HUES6 (cell line): ENCODE data around the gene PHLDB3.
"Not testable (repeated sequence)": the region's sequence is repeated elsewhere in the genome, so short reads cannot be mapped to it uniquely, and the experiment has no call there.

Source experiments
- H3K27ac ChIP-seq: 2 replicates; pipeline ENCODE4 v1.7.0; 2013; ENCODE audit warnings: low read depth, mild to moderate bottlenecking, low read length, inconsistent platforms
- H3K27me3 ChIP-seq: 2 replicates; pipeline ENCODE4 v1.6.1; 2013; ENCODE audit warnings: low read length; ENCODE audit not compliant: control insufficient read depth, insufficient read depth
- H3K36me3 ChIP-seq: 2 replicates; pipeline ENCODE4 v1.6.1; 2013; ENCODE audit warnings: low read length; ENCODE audit not compliant: control insufficient read depth, insufficient read depth
- H3K4me1 ChIP-seq: 2 replicates; pipeline ENCODE4 v1.6.1; 2013; ENCODE audit warnings: low read length; ENCODE audit not compliant: control insufficient read depth, insufficient read depth
- H3K4me3 ChIP-seq: 2 replicates; pipeline ENCODE4 v1.5.1; 2013; ENCODE audit warnings: low read depth, low read length
- H3K9ac ChIP-seq: one replicate; pipeline ENCODE4 v1.6.1; 2013; ENCODE audit warnings: mild to moderate bottlenecking, low read length
- H3K9me3 ChIP-seq: 2 replicates; pipeline ENCODE4 v1.6.1; 2013; ENCODE audit warnings: low read depth, low read length; ENCODE audit not compliant: control insufficient read depth, insufficient read depth

The PHLDB3 gene

DNA sequence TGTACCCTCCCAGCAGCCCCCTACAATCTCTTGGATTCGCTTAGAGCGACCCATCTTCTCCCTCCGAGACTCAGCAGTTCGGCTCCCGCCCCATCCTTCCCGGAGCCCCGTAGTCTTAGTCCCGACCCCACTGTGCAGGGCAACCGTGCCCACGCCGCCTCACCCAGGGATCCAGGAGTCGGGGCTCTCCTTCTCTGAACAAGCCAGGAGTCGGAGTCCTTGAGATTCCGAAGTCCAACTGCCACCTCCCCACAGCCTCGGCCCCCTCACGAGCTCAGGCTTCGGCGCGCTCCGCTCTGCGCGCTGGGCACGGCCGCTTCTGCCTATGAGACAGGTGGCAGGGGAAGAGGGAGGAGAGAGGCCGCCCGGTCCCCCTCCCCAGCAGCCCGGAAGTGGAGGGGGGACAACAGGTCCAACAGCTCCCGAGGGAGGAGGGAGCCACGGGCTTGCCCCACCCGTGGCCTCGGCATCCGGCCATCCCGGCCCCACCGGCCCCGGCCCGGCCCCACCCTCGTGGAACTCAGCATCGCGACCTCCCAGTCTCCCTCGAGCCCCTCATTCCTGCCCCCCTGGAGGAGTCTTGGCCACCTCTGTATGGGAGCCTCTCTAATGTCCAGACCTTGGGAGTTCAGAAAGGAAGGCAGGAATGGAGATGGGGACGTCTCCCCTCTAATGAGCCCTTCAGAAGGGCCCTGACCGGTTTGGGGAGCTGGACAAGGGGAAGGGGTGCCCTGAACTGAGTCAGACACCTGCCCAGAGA, at the start of gene PHLDB3:
TSS of gene PHLDB3 (minus strand) at position 321 of the 760 bp plus-strand sequence. CDS start 628 bp downstream, outside the sequence.
- H3K36me3 ChIP-seq: peaks cover 10% of the 10 kb centered on the region
- H3K27ac ChIP-seq: no peak within 1 kb of the TSS
- H3K9me3 ChIP-seq: no peaks in the 10 kb centered on the region
- peak within 1 kb of the TSS; percentile 54 for H3K9ac ChIP-seq
- H3K27me3 ChIP-seq: peaks cover 21% of the 10 kb centered on the region
- peaks cover 12% of the 10 kb centered on the region; the same call in 1 of the 2 replicates for H3K4me1 ChIP-seq
- H3K4me3 ChIP-seq: peak within 1 kb of the TSS; percentile 87

- no peaks in the 10 kb centered on the region for H3K4me1 ChIP-seq
- H3K27ac ChIP-seq: no peak overlapping the region
- H3K36me3 ChIP-seq: peaks cover 49% of the 10 kb centered on the region
- H3K9ac ChIP-seq: no peak overlapping the region
- no peaks in the 10 kb centered on the region for H3K9me3 ChIP-seq
- no peak overlapping the region for H3K4me3 ChIP-seq
- H3K27me3 ChIP-seq: no peaks in the 10 kb centered on the region
Observed at GRCh38 chr19:43553656-43554055, 49.1 kb upstream of the PHLDB3 start.

DNA sequence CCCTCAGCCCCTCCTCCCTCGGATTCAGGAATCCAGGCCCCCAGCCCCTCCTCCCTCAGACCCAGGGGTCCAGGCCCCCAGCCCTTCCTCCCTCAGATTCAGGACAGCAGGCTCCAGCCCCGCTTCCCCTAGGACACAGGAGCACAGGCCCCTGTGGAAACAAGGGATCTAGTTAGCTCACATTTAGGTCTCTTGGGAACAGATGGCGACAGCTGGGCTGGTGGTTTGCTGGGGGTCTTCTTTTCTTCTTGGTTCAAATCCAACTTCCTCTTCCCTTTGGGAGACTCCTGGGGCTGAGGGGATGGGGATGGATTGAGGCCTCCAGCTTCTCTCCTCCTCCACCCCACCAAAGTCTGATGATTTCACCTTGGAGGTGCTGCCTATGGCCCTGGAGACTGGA, 48.1 kb upstream of the PHLDB3 start:
- no peaks in the 10 kb centered on the region for H3K4me1 ChIP-seq
- peaks cover 44% of the 10 kb centered on the region for H3K36me3 ChIP-seq
- no peak overlapping the region for H3K27ac ChIP-seq
- no peaks in the 10 kb centered on the region for H3K9me3 ChIP-seq
- H3K27me3 ChIP-seq: no peaks in the 10 kb centered on the region
- H3K4me3 ChIP-seq: no peak overlapping the region
- H3K9ac ChIP-seq: no peak overlapping the region

DNA sequence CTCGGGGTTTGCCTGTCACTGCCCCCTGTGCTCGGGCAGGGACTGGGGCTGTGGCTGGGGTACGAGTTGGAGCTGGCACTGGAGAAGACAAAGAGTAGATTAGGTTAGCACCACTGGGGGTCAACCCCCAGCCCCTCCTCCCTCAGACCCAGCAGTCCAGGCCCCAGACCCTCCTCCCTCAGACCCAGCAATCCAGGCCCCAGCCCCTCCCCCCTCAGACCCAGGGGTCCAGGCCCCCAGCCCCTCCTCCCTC, 47.6 kb upstream of the PHLDB3 start:
- H3K27ac ChIP-seq: no peak overlapping the region
- peaks cover 44% of the 10 kb centered on the region for H3K36me3 ChIP-seq

GRCh38 chr19:43551399-43552197, 47.1 kb upstream of the PHLDB3 start:
- Histone ChIP-seq H3K36me3 (peaks cover 44% of the 10 kb centered on the region), H3K27ac (no peak overlapping the region)

More for the DNA sequence above, 47.6 kb upstream of the PHLDB3 start:
- no peaks in the 10 kb centered on the region for H3K4me1 ChIP-seq
- H3K9me3 ChIP-seq: no peaks in the 10 kb centered on the region
- H3K9ac ChIP-seq: no peak overlapping the region
- no peak overlapping the region for H3K4me3 ChIP-seq
- H3K27me3 ChIP-seq: no peaks in the 10 kb centered on the region

DNA sequence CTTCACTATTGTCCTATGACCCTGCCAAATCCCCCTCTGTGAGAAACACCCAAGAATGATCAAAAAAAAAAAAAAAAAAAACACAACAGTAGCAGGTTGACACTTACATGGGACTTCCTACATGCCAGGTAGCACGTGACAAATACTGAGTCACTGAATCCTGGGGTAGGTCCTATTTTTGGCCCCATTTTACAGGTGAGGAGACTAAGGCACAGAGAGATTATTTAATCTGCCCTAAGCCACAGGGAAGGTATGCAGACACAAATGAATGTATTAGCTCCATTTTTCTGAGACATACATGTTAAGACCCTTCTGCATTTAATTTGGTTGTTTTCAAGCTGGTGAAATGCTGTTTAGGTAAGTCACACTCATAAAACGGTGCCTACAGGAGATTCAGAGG, 44.2 kb upstream of the PHLDB3 start:
- H3K9me3 ChIP-seq: no peaks in the 10 kb centered on the region
- no peaks in the 10 kb centered on the region for H3K27me3 ChIP-seq
- H3K4me1 ChIP-seq: no peaks in the 10 kb centered on the region
- H3K27ac ChIP-seq: no peak overlapping the region
- H3K9ac ChIP-seq: no peak overlapping the region
- H3K4me3 ChIP-seq: no peak overlapping the region
- peaks cover 48% of the 10 kb centered on the region for H3K36me3 ChIP-seq

More at GRCh38 chr19:43551399-43552197, 47.1 kb upstream of the PHLDB3 start:
- H3K4me1 ChIP-seq: no peaks in the 10 kb centered on the region
- no peak overlapping the region for H3K4me3 ChIP-seq
- H3K9ac ChIP-seq: no peak overlapping the region
- H3K9me3 ChIP-seq: no peaks in the 10 kb centered on the region
- H3K27me3 ChIP-seq: no peaks in the 10 kb centered on the region

DNA sequence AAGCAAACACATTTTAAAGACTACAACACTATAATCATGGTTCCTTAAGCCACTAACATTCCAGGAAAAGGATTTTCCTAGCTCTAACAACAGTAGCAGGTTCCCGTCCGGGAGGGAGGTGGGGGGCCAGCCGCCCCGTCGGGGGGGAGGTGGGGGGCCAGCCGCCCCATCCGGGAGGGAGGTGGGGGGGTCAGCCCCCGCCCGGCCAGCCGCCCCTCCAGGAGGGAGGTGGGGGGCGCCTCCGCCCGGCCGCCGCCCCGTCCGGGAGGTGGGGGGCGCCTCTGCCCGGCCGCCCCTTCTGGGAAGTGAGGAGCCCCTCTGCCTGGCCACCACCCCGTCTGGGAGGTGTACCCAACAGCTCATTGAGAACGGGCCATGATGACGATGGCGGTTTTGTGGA, 43.4 kb upstream of the PHLDB3 start:
- not testable (repeated sequence) for H3K9ac ChIP-seq, H3K4me1 ChIP-seq, H3K27me3 ChIP-seq, H3K4me3 ChIP-seq, H3K27ac ChIP-seq, H3K9me3 ChIP-seq
- H3K36me3 ChIP-seq: peaks cover 48% of the 10 kb centered on the region

GRCh38 chr19:43546581-43546980, 42.0 kb upstream of the PHLDB3 start:
- Histone ChIP-seq H3K27ac (no peak overlapping the region), H3K36me3 (peaks cover 50% of the 10 kb centered on the region), H3K4me3 (no peak overlapping the region), H3K9me3 (no peaks in the 10 kb centered on the region), H3K9ac (no peak overlapping the region), H3K27me3 (no peaks in the 10 kb centered on the region), H3K4me1 (no peaks in the 10 kb centered on the region)

- Histone ChIP-seq H3K4me1 (no peaks in the 10 kb centered on the region), H3K36me3 (peaks cover 48% of the 10 kb centered on the region), H3K4me3 (no peak overlapping the region), H3K27ac (no peak overlapping the region), H3K9me3 (no peaks in the 10 kb centered on the region), H3K27me3 (no peaks in the 10 kb centered on the region), H3K9ac (no peak overlapping the region)
Observed at GRCh38 chr19:43545981-43546380, 41.4 kb upstream of the PHLDB3 start.

DNA sequence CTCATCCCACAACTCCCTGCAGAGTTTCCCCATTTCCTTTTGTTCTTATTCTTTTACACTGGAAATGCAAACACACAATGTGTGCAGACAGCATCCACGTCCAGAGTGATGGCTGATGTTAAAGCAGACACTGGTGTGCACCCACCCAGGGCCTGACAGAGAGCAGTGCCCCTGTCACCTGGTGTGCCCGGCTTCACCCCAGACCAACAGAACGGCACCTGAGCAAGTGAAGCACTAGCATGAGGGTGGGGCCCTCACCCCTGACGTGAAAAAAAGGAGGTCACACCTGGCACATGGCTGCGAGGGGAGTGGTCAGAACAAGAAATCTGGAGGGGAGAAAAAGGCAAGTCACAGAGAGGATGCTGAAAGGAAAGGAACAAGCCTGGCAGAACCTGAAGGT, 40.7 kb upstream of the PHLDB3 start:
- Histone ChIP-seq H3K4me1 (no peaks in the 10 kb centered on the region), H3K9ac (peak overlapping the region; percentile 11), H3K9me3 (no peaks in the 10 kb centered on the region), H3K36me3 (peaks cover 48% of the 10 kb centered on the region), H3K27ac (no peak overlapping the region), H3K4me3 (no peak overlapping the region), H3K27me3 (no peaks in the 10 kb centered on the region)

- Histone ChIP-seq H3K27me3 (no peaks in the 10 kb centered on the region), H3K27ac (no peak overlapping the region), H3K9ac (no peak overlapping the region), H3K4me1 (no peaks in the 10 kb centered on the region), H3K36me3 (peaks cover 56% of the 10 kb centered on the region), H3K4me3 (no peak overlapping the region), H3K9me3 (peaks cover 5% of the 10 kb centered on the region; the same call in 1 of the 2 replicates)
Observed at GRCh38 chr19:43544077-43544476, 39.5 kb upstream of the PHLDB3 start.
